Fibroblast of pulmonary artery (primary cell): ENCODE results near the gene MXD3.
"Not testable (repeated sequence)": the region's sequence is repeated elsewhere in the genome, so short reads cannot be mapped to it uniquely, and the experiment has no call there.

Source experiments
- DNase-seq: peaks from one replicate; pipeline ENCODE4 v3.0.0-alpha.2; 2010; ENCODE audit warnings: low read depth
- H3K4me3 ChIP-seq: replicated peaks from 2 replicates; pipeline ENCODE4 v1.5.1; 2011; ENCODE audit warnings: low read depth, mild to moderate bottlenecking, control low read depth, low read length, moderate library complexity
- CTCF ChIP-seq: IDR thresholded peaks from 2 replicates; pipeline ENCODE4 v1.5.1; 2011; ENCODE audit warnings: mild to moderate bottlenecking, control low read depth, low read length, inconsistent platforms; ENCODE audit errors: missing control alignments

MXD3 gene

GRCh38 chr5:177344891-177345290 lies 33.2 kb upstream of the MXD3 start:
- no peak for DNase-seq
- H3K4me3 ChIP-seq: no peak overlapping the region
- no peak for TF ChIP-seq CTCF

GRCh38 chr5:177343777-177344176 lies 32.1 kb upstream of the MXD3 start:
- DNase-seq: no peak
- TF ChIP-seq CTCF: no peak
- H3K4me3 ChIP-seq: no peak overlapping the region

- DNase-seq, H3K4me3 ChIP-seq: not testable (repeated sequence)
Measured at GRCh38 chr5:177343000-177343399, 31.3 kb upstream of the MXD3 start.

- no peak for TF ChIP-seq CTCF
- no peak for DNase-seq
- H3K4me3 ChIP-seq: no peak overlapping the region
Measured at GRCh38 chr5:177339107-177339638, 27.5 kb upstream of the MXD3 start.

GRCh38 chr5:177338251-177339106 lies 26.8 kb upstream of the MXD3 start:
- no peak for DNase-seq
- TF ChIP-seq CTCF: no peak
- H3K4me3 ChIP-seq: no peak overlapping the region

GRCh38 chr5:177336603-177337494 lies 25.2 kb upstream of the MXD3 start:
- DNase-seq: no peak
- no peak for TF ChIP-seq CTCF
- H3K4me3 ChIP-seq: no peak overlapping the region

- peak; percentile 23 for TF ChIP-seq CTCF
- DNase-seq: peak; percentile 15
- no peak overlapping the region for H3K4me3 ChIP-seq
Measured at GRCh38 chr5:177336112-177336511, 24.4 kb upstream of the MXD3 start.
